Trophoblast cell (in vitro differentiated cells and primary cell): ENCODE measurements around the gene THSD4.
"Not testable (repeated sequence)": the region's sequence is repeated elsewhere in the genome, so short reads cannot be mapped to it uniquely, and the experiment has no call there.

Experiments used
- DNase-seq, 2 donors: peaks; one replicate each; pipeline ENCODE4 v3.0.0-alpha.2; 2016
- H2AFZ ChIP-seq: 2 replicates; pipeline ENCODE4 v1.6.1; 2013; ENCODE audit warnings: low read length, moderate library complexity, mild to moderate bottlenecking; ENCODE audit not compliant: insufficient read depth, poor library complexity
- H2AK5ac ChIP-seq: 2 replicates; pipeline ENCODE4 v1.6.1; 2013; ENCODE audit warnings: mild to moderate bottlenecking, low read length
- H2BK120ac ChIP-seq: 2 replicates; pipeline ENCODE4 v1.6.1; 2013; ENCODE audit warnings: low read length, mild to moderate bottlenecking, moderate library complexity; ENCODE audit not compliant: insufficient read depth, poor library complexity
- H2BK12ac ChIP-seq: 2 replicates; pipeline ENCODE4 v1.6.1; 2013; ENCODE audit warnings: mild to moderate bottlenecking, low read length, moderate library complexity
- H2BK5ac ChIP-seq: 2 replicates; pipeline ENCODE4 v1.6.1; 2013; ENCODE audit warnings: low read length, low read depth, moderate library complexity, mild to moderate bottlenecking; ENCODE audit not compliant: poor library complexity
- H3K14ac ChIP-seq: 2 replicates; pipeline ENCODE4 v1.6.1; 2013; ENCODE audit warnings: mild to moderate bottlenecking, low read length
- H3K18ac ChIP-seq: 2 replicates; pipeline ENCODE4 v1.6.1; 2013; ENCODE audit warnings: mild to moderate bottlenecking, low read length
- H3K23ac ChIP-seq: 2 replicates; pipeline ENCODE4 v1.6.1; 2013; ENCODE audit warnings: low read length
- H3K27ac ChIP-seq: 2 replicates; pipeline ENCODE4 v1.5.1; 2013; ENCODE audit warnings: low read depth, mild to moderate bottlenecking, inconsistent platforms, low read length, moderate library complexity
- H3K27me3 ChIP-seq: 2 replicates; pipeline ENCODE4 v1.6.1; 2013; ENCODE audit warnings: inconsistent platforms, mild to moderate bottlenecking, low read length, moderate library complexity; ENCODE audit not compliant: insufficient read depth
- H3K36me3 ChIP-seq, 2 experiments: 1 replicate in 1 of 2; 2 replicates in 1 of 2; pipeline ENCODE4 v1.6.1; 2013; ENCODE audit warnings: low read length in 2 of 2, mild to moderate bottlenecking in 2 of 2, moderate library complexity in 1 of 2; ENCODE audit not compliant: insufficient read depth in 2 of 2, control insufficient read depth in 1 of 2
- H3K4ac ChIP-seq: 2 replicates; pipeline ENCODE4 v1.6.1; 2013; ENCODE audit warnings: low read depth, mild to moderate bottlenecking, low read length, moderate library complexity
- H3K4me1 ChIP-seq, 2 experiments: 1 replicate in 1 of 2; 2 replicates in 1 of 2; pipeline ENCODE4 v1.6.1; 2013; ENCODE audit warnings: low read length in 2 of 2, mild to moderate bottlenecking in 2 of 2, moderate library complexity in 1 of 2; ENCODE audit not compliant: insufficient read depth in 2 of 2, control insufficient read depth in 1 of 2
- H3K4me2 ChIP-seq: 2 replicates; pipeline ENCODE4 v1.6.1; 2013; ENCODE audit warnings: inconsistent platforms, mild to moderate bottlenecking, low read length, moderate library complexity
- H3K4me3 ChIP-seq: 2 replicates; pipeline ENCODE4 v1.5.1; 2013; ENCODE audit warnings: mild to moderate bottlenecking, low read depth, low read length, inconsistent platforms
- H3K79me1 ChIP-seq: one replicate; pipeline ENCODE4 v1.6.1; 2013; ENCODE audit warnings: low read length
- H3K79me2 ChIP-seq: 2 replicates; pipeline ENCODE4 v1.6.1; 2013; ENCODE audit warnings: low read length, mild to moderate bottlenecking; ENCODE audit not compliant: control insufficient read depth, insufficient read depth, poor library complexity
- H3K9ac ChIP-seq: 2 replicates; pipeline ENCODE4 v1.6.1; 2013; ENCODE audit warnings: mild to moderate bottlenecking, low read length
- H3K9me3 ChIP-seq: 2 replicates; pipeline ENCODE4 v1.6.1; 2013; ENCODE audit warnings: low read depth, mild to moderate bottlenecking, control low read depth, inconsistent platforms, low read length; ENCODE audit not compliant: insufficient read depth
- H4K12ac ChIP-seq: 2 replicates; pipeline ENCODE4 v1.6.1; 2013; ENCODE audit warnings: low read depth, mild to moderate bottlenecking, low read length, moderate library complexity
- H4K8ac ChIP-seq: 2 replicates; pipeline ENCODE4 v1.6.1; 2013; ENCODE audit warnings: low read depth, mild to moderate bottlenecking, low read length, moderate library complexity
- H4K91ac ChIP-seq: one replicate; pipeline ENCODE4 v1.6.1; 2013; ENCODE audit warnings: low read depth, mild to moderate bottlenecking, low read length, moderate library complexity
- WGBS: extraction: QIAGEN DNeasy Blood & Tissue Kit; methylation state at CpG from one replicate; pipeline ENCODE4 v1.1.7; 2013; ENCODE audit warnings: missing lambda C conversion rate; ENCODE audit not compliant: insufficient read length, insufficient coverage; ENCODE audit errors: extremely low coverage; 5-methylcytosine and 5-hydroxymethylcytosine counted together

Gene THSD4

GRCh38 chr15:71319424-71319823, 204.2 kb downstream of the THSD4 start:
- not testable (repeated sequence) for H4K91ac ChIP-seq, H3K27ac ChIP-seq, H2BK5ac ChIP-seq, H3K4me3 ChIP-seq, H2BK12ac ChIP-seq, H3K4me2 ChIP-seq, H3K4ac ChIP-seq, H3K14ac ChIP-seq, H2AFZ ChIP-seq, H3K36me3 ChIP-seq, H2BK120ac ChIP-seq, H3K4me1 ChIP-seq, H3K9me3 ChIP-seq, H3K18ac ChIP-seq, H3K79me2 ChIP-seq, H3K27me3 ChIP-seq, H4K8ac ChIP-seq, H2AK5ac ChIP-seq, DNase-seq, H3K23ac ChIP-seq, H3K9ac ChIP-seq, H4K12ac ChIP-seq, H3K79me1 ChIP-seq
- WGBS: no CpG with 5 or more reads among the region's 3 CpGs

DNA sequence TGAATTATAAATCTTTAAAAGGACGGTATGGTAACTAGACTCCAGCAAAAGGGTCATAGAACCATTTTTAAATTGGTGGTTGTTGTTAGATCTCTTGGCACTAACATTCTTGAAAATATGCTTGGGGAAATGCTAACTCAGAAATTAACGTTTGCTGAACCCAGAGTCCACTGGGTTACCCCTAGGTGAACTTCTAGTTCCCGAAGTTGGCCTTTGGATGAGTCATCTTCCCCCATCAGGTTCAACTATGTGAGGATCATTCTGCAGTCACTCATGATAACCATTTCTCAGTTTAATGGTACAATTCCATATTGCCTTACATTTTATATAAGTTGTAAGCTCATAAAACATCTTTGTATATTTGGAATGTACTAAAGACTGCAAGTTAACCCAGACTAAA, 204.7 kb downstream of the THSD4 start:
- H3K79me2 ChIP-seq: no peaks in the 10 kb centered on the region
- H4K12ac ChIP-seq: no peak overlapping the region
- no peak overlapping the region for H2BK5ac ChIP-seq
- no peaks in the 10 kb centered on the region for H3K79me1 ChIP-seq
- no peak overlapping the region for H3K27ac ChIP-seq
- H3K23ac ChIP-seq: no peak overlapping the region
- no peaks in the 10 kb centered on the region for H3K9me3 ChIP-seq
- no peak overlapping the region for H4K91ac ChIP-seq
- H3K9ac ChIP-seq: no peak overlapping the region
- H3K18ac ChIP-seq: no peak overlapping the region
- no peak overlapping the region for H4K8ac ChIP-seq
- H3K4ac ChIP-seq: no peak overlapping the region
- H3K4me2 ChIP-seq: no peak overlapping the region
- H2BK120ac ChIP-seq: no peak overlapping the region
- H3K4me3 ChIP-seq: no peak overlapping the region
- no peak overlapping the region for H3K14ac ChIP-seq
- H2AFZ ChIP-seq: no peak overlapping the region
- no peak overlapping the region for H2BK12ac ChIP-seq
- WGBS: no CpG with 5 or more reads among the region's 3 CpGs
- no peaks in the 10 kb centered on the region for H3K4me1 ChIP-seq
- H3K27me3 ChIP-seq: no peaks in the 10 kb centered on the region
- H2AK5ac ChIP-seq: no peak overlapping the region
- DNase-seq: no peak
- H3K36me3 ChIP-seq: no peaks in the 10 kb centered on the region

GRCh38 chr15:71323082-71323481, 207.8 kb downstream of the THSD4 start:
- H3K14ac ChIP-seq: no peak overlapping the region
- WGBS: no CpG with 5 or more reads among the region's 4 CpGs
- no peaks in the 10 kb centered on the region for H3K9me3 ChIP-seq
- no peak overlapping the region for H2BK12ac ChIP-seq
- H2AFZ ChIP-seq: no peak overlapping the region
- H3K9ac ChIP-seq: no peak overlapping the region
- no peak overlapping the region for H3K4me3 ChIP-seq
- no peak overlapping the region for H2BK120ac ChIP-seq
- H3K23ac ChIP-seq: no peak overlapping the region
- no peak for DNase-seq
- no peaks in the 10 kb centered on the region for H3K79me1 ChIP-seq
- H3K79me2 ChIP-seq: no peaks in the 10 kb centered on the region
- no peak overlapping the region for H4K91ac ChIP-seq
- no peaks in the 10 kb centered on the region for H3K4me1 ChIP-seq
- H3K27me3 ChIP-seq: no peaks in the 10 kb centered on the region
- H3K4me2 ChIP-seq: no peak overlapping the region
- no peak overlapping the region for H3K18ac ChIP-seq
- no peak overlapping the region for H3K27ac ChIP-seq
- no peak overlapping the region for H2BK5ac ChIP-seq
- H3K36me3 ChIP-seq: no peaks in the 10 kb centered on the region
- H3K4ac ChIP-seq: no peak overlapping the region
- H4K8ac ChIP-seq: no peak overlapping the region
- H4K12ac ChIP-seq: no peak overlapping the region
- H2AK5ac ChIP-seq: no peak overlapping the region

DNA sequence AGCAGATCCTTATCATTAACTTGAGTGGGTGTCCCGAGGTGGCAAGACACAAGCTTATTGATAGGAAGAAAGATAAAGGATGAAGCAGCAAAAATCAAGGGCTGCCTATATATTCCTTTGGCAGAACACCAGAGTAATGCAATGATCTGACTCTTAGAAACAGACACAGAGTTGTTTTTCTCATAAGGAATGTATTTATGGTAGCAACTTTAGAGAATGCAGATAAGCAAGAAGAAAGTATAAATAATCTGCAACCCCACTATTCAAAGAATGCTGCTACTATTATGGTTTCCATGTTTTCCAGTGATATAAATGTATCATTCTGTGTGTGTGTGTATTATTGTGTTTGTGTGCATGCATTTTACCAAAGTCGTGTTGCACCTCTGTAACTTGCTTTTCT, 208.3 kb downstream of the THSD4 start:
- DNase-seq: no peak
- H3K4me3 ChIP-seq: no peak overlapping the region
- no peak overlapping the region for H3K9ac ChIP-seq
- H3K4me2 ChIP-seq: no peak overlapping the region
- no peaks in the 10 kb centered on the region for H3K36me3 ChIP-seq
- no peak overlapping the region for H4K8ac ChIP-seq
- WGBS: no CpG with 5 or more reads among the region's 2 CpGs
- no peak overlapping the region for H4K12ac ChIP-seq
- no peaks in the 10 kb centered on the region for H3K4me1 ChIP-seq
- no peaks in the 10 kb centered on the region for H3K27me3 ChIP-seq
- no peaks in the 10 kb centered on the region for H3K79me1 ChIP-seq
- H3K79me2 ChIP-seq: no peaks in the 10 kb centered on the region
- no peak overlapping the region for H3K4ac ChIP-seq
- no peak overlapping the region for H2AFZ ChIP-seq
- H3K14ac ChIP-seq: no peak overlapping the region
- H2AK5ac ChIP-seq: no peak overlapping the region
- H2BK5ac ChIP-seq: no peak overlapping the region
- no peak overlapping the region for H3K18ac ChIP-seq
- H3K9me3 ChIP-seq: no peaks in the 10 kb centered on the region
- no peak overlapping the region for H2BK120ac ChIP-seq
- H3K27ac ChIP-seq: no peak overlapping the region
- no peak overlapping the region for H4K91ac ChIP-seq
- no peak overlapping the region for H3K23ac ChIP-seq
- H2BK12ac ChIP-seq: no peak overlapping the region
